ENCODE results near the gene WSCD2. TPM values are rescaled to one million over a fixed set of nuclear protein-coding genes. Genes with fewer than 3 reads are reported as not detected.

WSCD2 gene
- total RNA-seq, 1 donor from 2014 or later: not detected

DNA sequence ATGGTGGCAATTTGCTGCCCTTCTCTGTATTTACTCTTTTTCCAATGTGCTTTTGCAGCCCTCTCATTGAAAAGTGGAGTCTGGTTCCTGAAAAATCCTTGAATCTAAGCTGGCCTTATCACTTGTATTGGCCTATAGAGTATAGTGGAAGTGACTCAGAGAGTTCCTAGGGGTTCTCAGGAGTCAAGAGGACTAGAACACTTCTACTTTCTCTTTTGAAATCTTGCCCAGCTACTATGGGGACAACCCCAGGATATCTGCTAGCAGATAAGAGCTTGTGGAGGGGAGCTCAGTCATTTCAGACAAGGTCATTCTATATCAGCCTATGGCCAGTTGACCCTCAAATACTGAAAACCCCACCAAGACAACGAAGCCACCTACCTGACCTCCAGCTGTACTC, 26.7 kb upstream of the WSCD2 start:
- FAIRE-seq (no peak), DNase-seq (ENCODE audit: low read depth) (no peak)
- no peak overlapping the region for H3K4me3 ChIP-seq (ENCODE audit: low read depth, low read length)
- no peaks in the 10 kb centered on the region for H3K36me3 ChIP-seq (ENCODE audit: control insufficient read depth, insufficient read depth, low read length)
- no peaks in the 10 kb centered on the region for H3K27me3 ChIP-seq (ENCODE audit: control insufficient read depth, insufficient read depth, low read length)
- TF ChIP-seq, protein P1, sequence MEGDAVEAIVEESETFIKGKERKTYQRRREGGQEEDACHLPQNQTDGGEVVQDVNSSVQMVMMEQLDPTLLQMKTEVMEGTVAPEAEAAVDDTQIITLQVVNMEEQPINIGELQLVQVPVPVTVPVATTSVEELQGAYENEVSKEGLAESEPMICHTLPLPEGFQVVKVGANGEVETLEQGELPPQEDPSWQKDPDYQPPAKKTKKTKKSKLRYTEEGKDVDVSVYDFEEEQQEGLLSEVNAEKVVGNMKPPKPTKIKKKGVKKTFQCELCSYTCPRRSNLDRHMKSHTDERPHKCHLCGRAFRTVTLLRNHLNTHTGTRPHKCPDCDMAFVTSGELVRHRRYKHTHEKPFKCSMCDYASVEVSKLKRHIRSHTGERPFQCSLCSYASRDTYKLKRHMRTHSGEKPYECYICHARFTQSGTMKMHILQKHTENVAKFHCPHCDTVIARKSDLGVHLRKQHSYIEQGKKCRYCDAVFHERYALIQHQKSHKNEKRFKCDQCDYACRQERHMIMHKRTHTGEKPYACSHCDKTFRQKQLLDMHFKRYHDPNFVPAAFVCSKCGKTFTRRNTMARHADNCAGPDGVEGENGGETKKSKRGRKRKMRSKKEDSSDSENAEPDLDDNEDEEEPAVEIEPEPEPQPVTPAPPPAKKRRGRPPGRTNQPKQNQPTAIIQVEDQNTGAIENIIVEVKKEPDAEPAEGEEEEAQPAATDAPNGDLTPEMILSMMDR (IDR thresholded peaks at IDR 0.05; ENCODE audit: insufficient read depth, low read length, severe bottlenecking): no peak

DNA sequence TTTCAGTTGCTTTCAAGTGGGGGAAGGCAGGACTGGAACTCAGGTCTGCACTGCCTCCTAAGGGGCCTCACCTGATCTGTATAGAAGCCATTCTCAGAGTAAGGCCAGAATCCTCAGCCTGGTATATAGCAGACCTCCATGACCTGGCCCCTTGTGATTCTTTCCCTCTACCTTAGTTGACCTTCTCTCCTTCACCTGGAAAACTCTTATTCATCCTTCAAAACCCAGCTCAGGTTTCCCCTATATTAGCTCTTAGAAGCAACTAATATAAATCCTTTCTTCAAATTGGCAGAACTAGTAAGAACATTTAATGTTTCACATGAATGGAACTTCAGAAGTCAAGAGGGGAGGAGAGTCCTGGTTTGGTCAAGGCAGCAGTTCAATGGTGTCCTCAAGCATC, 26.0 kb upstream of the WSCD2 start:
- Histone ChIP-seq H3K27me3 (ENCODE audit: control insufficient read depth, insufficient read depth, low read length) (no peaks in the 10 kb centered on the region), H3K36me3 (ENCODE audit: control insufficient read depth, insufficient read depth, low read length) (no peaks in the 10 kb centered on the region), H3K4me3 (ENCODE audit: low read depth, low read length) (no peak overlapping the region)
- TF ChIP-seq, protein P1 (IDR thresholded peaks at IDR 0.05; ENCODE audit: insufficient read depth, low read length, severe bottlenecking): no peak
- DNase-seq (ENCODE audit: low read depth) (no peak), FAIRE-seq (no peak)

DNA sequence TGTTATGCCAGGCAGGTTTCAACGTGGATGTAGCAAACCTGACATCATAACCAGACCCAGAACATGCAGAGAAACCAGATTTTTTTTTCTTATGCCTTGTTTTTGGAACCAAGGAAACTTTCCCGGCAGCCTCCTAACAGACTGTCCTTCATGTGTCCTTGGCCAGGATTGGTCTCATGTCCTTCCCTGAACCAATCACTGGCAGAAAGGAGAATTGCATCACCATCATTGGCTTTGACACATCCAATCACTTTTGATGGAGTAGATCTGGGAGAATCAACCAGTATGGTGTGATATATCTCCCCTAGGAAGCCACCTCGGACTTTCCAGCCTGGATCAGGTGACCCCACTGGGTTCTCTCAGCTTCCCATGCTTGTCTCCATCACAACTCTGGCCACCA, 25.6 kb upstream of the WSCD2 start:
- Histone ChIP-seq H3K36me3 (ENCODE audit: control insufficient read depth, insufficient read depth, low read length) (no peaks in the 10 kb centered on the region), H3K4me3 (ENCODE audit: low read depth, low read length) (no peak overlapping the region), H3K27me3 (ENCODE audit: control insufficient read depth, insufficient read depth, low read length) (no peaks in the 10 kb centered on the region)
- DNase-seq (ENCODE audit: low read depth) (no peak), FAIRE-seq (no peak)
- TF ChIP-seq, protein P1 (IDR thresholded peaks at IDR 0.05; ENCODE audit: insufficient read depth, low read length, severe bottlenecking): no peak

DNA sequence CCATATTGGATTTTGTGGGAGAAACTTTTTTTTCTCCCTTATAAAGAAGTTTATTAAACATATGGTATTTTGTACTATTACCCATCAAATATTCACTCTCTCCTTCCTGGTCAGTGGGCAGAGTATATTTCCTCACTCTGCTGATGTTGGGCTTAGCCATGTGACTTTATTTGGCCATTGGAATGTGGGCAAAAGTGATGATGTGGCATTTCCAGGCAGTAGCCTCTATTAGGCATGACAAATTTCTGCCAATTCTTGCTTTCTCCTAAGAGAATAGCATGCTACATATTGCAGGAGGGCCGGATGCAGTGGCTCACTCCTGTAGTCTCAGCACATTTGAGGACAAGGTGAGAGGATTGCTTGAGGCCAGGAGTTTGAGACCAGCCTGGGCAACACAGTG, 24.4 kb upstream of the WSCD2 start:
- Histone ChIP-seq H3K27me3 (ENCODE audit: control insufficient read depth, insufficient read depth, low read length) (no peaks in the 10 kb centered on the region), H3K4me3 (ENCODE audit: low read depth, low read length) (no peak overlapping the region), H3K36me3 (ENCODE audit: control insufficient read depth, insufficient read depth, low read length) (no peaks in the 10 kb centered on the region)
- TF ChIP-seq, protein P1 (IDR thresholded peaks at IDR 0.05; ENCODE audit: insufficient read depth, low read length, severe bottlenecking): no peak
- DNase-seq (ENCODE audit: low read depth) (no peak), FAIRE-seq (no peak)

DNA sequence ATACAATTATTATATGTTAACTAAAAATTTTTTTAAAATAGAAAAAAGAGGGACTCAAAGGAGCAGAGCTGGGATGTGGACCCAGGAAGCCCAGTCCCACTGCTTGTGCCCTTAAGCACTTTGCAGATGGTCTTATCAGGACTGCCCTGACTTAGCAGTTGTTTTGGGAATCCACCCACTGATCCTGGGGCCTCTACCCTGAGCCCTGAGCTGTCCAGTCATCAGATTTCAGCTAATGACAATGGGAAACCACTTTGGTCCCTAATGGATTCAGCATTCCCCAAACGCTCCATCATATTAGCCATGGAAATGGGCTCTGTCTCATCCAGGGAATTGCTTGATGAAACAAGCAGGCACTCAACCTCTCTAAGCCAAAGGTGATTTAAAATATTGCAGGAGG, 22.5 kb upstream of the WSCD2 start:
- FAIRE-seq (no peak), DNase-seq (ENCODE audit: low read depth) (no peak)
- Histone ChIP-seq H3K36me3 (ENCODE audit: control insufficient read depth, insufficient read depth, low read length) (no peaks in the 10 kb centered on the region), H3K4me3 (ENCODE audit: low read depth, low read length) (no peak overlapping the region), H3K27me3 (ENCODE audit: control insufficient read depth, insufficient read depth, low read length) (no peaks in the 10 kb centered on the region)
- TF ChIP-seq, protein P1 (IDR thresholded peaks at IDR 0.05; ENCODE audit: insufficient read depth, low read length, severe bottlenecking): no peak

DNA sequence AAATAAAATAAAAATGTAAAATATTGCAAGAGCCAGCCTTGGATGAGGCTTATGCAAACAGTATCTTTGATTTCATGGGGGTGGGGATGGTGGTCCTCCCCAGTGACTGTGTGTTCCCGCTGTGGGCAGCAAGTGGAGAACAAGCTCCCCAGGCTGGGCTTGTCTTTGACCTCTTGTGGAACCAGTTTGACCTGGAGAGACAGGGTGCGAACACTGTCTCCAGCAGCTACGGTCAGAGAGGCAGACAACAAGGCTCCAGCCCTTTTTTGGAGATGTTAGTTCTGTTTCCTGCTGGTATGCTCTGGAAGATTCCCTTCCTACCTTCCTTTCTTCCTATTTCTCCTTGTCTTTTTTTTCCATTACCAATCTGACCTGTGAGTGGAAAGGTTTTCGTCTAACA, 21.8 kb upstream of the WSCD2 start:
- TF ChIP-seq, protein P1 (IDR thresholded peaks at IDR 0.05; ENCODE audit: insufficient read depth, low read length, severe bottlenecking): no peak
- H3K27me3 ChIP-seq (ENCODE audit: control insufficient read depth, insufficient read depth, low read length): no peaks in the 10 kb centered on the region
- FAIRE-seq (no peak), DNase-seq (ENCODE audit: low read depth) (no peak)
- H3K4me3 ChIP-seq (ENCODE audit: low read depth, low read length): no peak overlapping the region
- no peaks in the 10 kb centered on the region for H3K36me3 ChIP-seq (ENCODE audit: control insufficient read depth, insufficient read depth, low read length)

Measured in bronchial epithelial cell (primary cell).